Stimulated activated CD8-positive, alpha-beta memory T cell treated with anti-CD3 and anti-CD28 coated beads, Interleukin-4, amount 100 ng/mL, for 24 hours (primary cell): ENCODE data around the gene WNT9B.

Experiments
- DNase-seq: peaks from one replicate; pipeline ENCODE4 v3.0.0-alpha.2; 2020; ENCODE audit warnings: low read depth

The WNT9B gene

DNA sequence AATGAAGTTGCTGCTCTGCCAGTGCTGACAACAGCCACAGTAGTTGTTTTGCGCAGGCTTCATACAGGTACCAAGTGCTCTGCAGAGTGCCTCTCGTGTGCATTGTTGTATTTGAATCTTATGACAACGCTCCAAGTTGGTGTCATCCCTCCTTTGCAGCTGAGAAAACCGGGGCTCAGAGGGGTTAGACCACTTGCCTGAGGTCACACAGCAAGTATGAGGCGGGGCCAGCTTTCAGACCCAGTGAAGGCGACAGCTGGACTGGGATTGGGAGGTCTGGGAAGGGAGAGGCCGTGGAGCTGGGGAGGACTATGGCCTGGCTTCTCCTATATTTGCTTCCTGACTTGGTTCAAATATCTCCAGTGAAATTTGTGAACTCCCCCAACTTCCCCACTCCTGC lies 33.2 kb downstream of the WNT9B start:
- DNase-seq = no peak

DNA sequence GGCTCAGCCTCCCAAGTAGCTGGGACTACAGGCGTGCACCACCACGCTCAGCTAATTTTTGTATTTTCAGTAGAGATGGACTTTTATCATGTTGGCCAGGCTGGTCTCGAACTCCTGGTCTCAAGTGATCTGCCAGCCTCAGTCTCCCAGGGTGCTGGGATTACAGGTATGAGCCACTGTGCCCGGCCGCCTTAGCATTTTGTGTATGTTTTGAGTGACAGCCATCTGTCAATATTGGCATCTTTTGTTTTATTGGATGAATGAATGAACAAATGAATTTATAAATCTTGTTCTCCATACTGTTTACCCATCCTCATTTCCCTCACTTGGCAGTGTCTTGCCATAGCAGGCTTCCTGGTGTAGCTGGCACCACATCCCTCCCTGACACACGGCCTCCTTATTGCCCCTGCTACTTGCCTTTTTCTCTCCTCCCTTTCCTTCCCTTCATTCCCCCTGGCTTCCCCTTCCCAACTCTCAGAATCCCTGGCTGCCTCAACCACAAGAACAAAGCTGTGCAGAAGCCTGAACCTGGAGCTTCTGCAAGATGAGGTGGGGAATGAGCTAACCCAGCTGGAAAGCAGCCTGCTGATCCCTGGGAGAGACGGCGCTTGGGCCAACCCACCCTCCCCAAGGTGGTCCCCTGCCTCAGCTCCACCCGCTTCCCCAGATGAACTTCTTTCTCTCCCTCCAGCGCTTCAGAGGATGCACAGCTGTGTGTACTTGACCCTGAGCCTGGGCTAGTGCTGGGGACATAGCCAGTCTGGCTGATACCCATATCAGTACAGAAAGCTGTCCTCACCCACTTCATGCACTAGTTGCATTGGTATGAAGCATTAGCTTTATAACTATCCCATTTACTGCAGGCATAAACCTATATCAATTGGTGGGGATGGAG lies 34.3 kb downstream of the WNT9B start:
- DNase-seq = no peak

DNA sequence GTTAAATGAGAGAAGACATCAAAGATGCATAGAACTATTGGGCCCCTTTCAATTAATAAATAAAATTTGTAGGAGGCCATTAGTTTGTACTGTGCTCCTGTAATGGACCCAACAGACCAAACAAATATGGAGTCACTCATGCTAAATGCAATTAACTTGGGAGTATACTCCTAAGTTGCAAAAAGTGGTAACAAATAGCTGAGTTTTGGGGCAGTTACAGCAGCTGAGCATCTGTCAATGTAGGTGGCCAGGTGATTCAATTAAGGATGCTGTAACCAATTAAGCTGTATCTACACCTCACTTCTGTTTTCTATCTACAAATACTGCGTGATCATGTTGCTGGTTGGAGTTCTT lies 34.9 kb downstream of the WNT9B start:
- DNase-seq = no peak

DNA sequence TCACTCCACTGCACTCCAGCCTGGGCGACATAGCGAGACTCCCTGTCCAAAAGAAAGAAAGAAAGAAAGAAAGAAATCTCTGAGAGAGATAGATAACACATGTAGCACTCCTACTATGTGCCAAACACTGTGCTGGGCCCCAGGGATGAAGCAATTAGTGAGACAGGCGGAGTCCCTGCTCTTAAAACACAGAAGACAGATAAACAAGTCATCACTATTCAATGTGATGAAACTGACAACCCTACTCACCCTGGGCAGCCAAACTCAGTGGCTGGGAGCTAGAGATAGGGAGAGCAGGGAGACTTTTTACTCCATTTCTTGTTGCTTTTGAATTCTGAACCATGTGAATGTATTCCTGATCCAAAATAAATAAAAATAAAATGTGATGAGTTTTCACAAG lies 36.3 kb downstream of the WNT9B start:
- no peak for DNase-seq

- DNase-seq = no peak
Measured at GRCh38 chr17:46888727-46889126, 37.3 kb downstream of the WNT9B start.

DNA sequence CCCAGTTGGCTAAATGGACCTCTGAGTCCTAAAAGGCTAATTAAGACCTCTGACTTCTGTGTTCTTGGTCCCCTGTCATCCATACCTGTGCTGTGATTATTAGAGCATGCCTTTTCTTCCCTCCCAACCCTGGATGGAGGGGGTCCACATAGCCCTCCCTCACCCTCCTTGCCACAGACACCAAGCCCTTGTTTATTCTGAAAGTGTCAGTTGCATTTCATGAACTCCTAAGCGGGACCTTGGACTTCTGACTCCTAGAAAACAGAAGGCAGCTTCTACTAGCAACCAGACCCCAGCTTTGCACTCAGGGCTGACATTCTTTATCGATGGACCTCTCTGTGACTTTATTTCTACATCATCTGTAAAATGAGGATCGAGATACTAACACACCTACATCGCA lies 38.1 kb downstream of the WNT9B start:
- no peak for DNase-seq

DNA sequence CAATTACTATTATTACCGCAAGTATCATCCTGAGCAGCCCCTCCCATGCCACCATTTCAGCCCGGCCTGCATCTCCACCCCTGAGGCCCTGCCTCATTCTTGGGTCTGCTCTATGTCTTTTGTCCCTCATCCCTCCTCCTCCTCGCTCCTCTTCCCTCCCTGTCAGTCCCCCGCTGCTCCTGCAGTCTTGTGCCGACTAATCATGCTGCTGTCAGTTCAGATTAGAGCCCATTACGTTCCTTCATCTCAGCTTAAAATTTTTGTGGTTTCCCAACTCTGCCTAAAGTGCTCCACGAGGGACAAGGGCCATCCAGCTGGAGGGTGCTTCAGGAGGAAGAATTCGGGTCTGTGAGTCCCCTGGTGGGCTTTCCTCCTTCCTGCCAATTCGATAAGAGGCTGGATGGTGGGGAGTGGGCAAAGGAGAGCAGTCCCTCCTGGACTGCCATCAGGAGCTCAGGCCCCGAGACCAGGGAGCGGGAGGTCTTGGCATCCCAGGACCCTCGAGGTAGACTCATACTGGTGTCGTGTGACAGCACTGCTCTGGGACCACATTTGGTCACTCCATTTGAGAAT lies 38.7 kb downstream of the WNT9B start:
- no peak for DNase-seq

- no peak for DNase-seq
Measured at GRCh38 chr17:46890638-46891037, 39.3 kb downstream of the WNT9B start.

- DNase-seq = no peak
Measured at GRCh38 chr17:46892192-46892703, 40.9 kb downstream of the WNT9B start.

DNA sequence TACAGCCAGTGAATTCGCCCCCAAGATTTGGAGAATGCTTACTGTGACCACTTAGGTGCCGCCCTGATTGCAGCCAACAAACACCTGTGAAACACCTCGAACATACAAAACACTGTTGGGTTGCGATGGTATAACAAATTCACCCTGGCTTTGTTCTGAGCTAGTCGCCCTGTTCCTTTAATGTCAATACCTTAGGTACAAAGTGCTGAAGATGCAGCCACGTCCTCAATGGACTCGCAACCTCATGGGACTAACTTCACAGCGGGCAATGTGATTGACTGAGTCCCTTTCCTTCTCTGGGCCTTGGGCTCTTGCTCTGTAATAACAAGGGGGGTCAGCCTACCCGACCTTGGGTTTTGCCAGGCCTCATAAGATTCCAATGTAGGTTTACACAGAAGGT lies 42.6 kb downstream of the WNT9B start:
- DNase-seq = no peak

DNA sequence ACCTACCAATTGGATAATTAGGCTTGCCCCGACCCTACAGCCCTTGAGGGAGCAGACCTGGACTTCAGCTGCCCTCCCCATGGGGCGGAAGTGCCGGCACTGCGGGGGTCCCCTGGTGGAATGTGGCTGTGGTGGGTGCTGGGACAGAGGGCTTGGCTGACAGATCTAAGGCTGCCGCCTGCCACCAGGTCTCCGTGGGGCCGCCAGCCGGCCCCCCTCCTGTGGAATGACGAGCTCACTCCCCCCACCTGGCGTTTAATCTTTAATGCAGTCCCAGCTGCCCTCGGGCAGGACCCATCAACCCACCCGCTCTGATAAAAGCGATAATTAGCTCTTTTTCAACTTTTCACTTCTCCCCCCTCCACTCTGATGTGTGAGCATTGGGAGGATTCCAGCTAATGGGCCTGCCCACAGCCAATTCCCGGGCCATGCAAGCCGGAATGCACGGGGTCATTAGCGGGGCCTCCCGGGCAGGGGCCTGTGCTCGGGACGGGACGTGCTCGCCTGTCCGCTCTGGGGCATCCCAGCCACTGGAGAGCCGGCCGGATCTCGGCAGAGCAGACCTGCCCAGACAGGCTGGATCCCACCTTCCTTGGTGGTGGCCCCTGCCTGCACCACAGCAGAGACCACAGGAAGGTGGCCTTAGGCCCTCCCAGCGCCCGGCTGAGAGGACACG lies 43.2 kb downstream of the WNT9B start:
- no peak for DNase-seq

DNA sequence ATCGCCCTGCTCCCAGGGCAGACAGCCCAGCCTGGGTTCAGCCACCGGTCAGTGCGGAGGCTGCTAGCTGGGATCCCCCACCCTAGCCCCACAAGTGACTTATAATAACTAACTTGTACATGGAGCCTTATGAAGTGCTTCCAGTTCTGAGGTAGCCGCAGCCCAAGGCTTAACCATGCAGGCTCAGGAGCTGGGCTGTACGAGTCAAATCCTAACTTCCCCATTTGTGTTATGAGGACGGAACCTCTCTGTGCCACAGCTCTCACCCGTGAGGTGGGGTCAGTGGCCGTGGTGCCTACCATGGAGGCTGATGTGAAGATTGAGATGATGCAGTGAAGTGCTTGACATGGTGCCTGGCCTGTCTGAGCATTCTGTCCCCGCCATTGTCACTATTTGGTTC lies 43.8 kb downstream of the WNT9B start:
- DNase-seq = no peak

DNA sequence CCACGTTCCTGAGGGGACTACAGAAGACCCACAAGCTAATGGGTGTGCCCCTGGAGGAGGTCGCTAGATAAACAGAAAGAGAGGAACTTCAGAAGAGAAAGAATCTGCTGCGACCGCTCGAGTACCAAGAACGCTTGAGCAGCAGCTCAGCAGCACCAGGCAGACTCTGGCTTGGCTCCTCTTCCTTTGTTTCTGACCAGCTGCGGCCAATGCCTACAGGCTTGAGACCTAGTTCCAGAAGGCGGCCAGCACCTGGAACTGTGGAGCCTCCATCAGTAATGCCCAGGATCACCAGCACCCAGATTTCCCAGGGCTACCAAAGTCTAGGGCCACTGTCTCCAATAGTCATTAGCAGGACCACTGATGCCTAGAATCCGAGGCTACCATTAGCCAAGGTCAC lies 45.6 kb downstream of the WNT9B start:
- no peak for DNase-seq

GRCh38 chr17:46898364-46898763 lies 47.0 kb downstream of the WNT9B start:
- no peak for DNase-seq

DNA sequence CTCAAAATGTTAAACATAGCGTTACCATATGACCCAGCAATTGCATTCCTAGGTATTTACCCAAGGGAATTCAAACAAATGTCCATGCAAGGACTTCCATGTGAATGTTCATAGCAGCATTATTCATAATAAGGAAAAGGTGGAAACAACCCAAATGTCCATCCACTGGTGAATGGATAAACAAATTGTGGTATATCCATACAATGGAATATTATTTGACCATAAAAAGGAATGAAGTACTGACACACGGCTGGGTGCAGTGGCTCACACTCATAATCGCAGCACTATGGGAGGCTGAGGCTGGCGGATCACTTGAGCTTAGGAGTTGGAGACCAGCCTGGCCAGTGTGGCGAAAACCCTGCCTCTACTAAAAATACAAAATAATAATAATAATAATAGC lies 47.5 kb downstream of the WNT9B start:
- no peak for DNase-seq

DNA sequence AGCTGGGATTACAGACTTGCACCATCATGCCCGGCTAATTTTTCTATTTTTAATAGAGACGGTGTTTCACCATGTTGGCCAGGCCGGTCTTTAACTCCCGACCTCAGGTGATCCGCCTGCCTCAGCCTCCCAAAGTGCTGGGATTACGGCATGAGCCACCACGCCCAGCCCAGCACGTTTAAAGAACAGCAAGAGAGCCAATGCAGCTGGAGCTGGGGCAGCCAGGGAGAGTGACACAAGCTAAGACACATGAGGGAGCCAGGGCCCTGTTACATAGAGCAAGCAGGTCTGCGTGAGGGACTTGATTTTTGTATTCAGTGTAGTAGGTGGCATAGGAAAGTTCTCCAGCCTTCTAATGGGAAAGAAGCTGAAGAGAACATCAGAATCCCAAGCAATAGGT lies 49.9 kb downstream of the WNT9B start:
- no peak for DNase-seq

DNA sequence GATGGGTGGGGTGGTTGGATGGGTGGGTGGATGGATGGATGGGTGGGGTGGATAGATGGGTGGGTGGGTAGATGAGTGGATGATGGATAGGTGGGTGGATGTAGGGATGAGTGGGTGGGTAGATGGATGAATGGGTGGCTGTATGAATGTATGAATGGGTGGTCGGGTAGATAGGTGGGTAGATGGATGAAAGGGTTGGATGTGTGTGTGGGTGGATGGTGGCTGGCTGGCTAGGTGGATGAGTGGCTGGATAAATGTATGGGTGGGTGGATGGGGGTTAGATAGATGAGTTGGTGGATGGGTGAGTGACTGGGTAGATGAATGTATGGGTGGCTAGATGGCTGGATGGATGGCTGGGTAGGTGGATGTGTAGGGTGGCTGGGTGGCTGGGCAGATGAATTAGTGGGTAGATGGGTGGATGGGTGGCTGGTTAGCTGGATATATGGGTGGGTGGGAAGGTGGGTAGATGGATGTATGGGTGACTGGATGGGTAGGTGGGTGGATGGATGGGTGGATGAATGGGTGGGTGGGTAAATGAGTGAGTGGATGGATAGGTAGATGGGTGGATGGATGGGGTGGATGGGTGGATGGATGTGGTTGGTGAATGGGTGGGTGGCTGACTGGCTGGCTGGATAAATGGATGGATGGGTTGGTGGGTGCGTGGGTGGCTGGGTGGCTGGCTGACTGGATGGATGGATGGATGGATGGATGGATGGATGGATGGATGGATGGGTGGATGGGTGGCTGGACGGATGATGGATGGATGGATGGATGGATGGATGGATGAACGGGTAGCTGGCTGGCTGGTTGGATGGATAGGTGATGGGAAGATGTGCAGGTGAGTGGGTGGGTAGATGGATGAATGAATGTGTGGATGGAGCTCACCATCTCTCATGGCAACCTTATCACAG lies 52.6 kb downstream of the WNT9B start:
- DNase-seq = no peak

DNA sequence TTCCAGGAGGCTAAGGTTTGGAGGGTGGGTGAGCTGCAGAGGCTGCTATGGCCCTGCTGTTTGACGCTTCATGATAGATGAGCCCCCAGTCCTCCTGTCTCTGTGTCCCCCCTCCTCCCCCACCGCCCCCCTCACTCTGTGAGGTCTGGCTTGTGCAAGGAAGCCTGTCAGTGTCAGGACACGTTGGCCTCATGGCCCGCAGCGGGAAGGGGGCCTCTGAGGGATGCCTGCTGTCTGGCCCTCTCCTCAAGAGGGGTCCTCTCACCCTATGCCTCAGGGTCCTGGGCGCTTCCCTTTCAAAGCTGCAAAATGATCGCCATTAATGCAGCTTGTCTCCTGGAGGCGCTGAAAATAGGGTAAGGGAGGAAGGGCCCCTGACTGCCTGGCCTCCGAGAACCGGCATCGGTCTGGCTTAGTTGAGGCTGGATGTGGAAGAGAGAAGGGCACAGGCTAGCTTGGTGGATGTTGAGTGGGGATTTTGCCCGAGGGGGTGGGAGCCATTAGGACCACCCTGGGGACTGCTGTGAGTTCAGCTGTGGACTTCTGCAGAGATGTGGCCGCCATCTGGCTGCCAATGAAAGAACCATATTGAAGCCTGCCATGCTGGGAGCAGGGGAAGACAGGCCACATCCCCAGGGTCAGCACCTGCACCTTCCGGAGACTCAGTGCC lies 56.8 kb downstream of the WNT9B start:
- no peak for DNase-seq

- no peak for DNase-seq
Measured at GRCh38 chr17:46910179-46910927, 59.0 kb downstream of the WNT9B start.

GRCh38 chr17:46911311-46911710 lies 59.9 kb downstream of the WNT9B start:
- no peak for DNase-seq

DNA sequence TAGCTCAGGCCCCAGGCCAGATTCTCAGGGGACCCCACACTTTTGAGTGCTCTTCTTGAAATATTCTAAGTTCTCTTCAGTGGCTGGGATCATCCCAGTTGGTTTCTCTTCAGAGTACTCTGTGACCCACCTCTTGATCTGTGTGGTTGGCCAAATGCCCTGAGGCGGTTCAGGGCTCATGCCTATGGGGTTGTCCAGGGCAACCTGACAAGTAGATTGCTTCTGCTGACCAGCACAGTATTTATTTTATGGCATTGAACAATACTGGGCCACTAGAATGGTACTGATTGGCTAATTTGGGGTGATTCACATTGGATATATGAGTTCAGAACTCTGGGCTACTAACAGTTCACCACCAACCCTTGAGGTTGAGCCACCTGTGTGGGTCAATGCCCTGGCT lies 64.2 kb downstream of the WNT9B start:
- DNase-seq = no peak
